AG04449 (cell line): ENCODE results near the gene LRRC4C.

Source experiments
- CTCF ChIA-PET: fragments of 350-600 bp; formaldehyde crosslinking; extraction: SDS; loops from one replicate; lab custom pipeline; 2021; ENCODE audit warnings: antibody characterized with exemption; lab: Yijun Ruan, JAX
- POLR2A ChIA-PET: fragments of 400-600, 350-600 bp; formaldehyde crosslinking; extraction: SDS; loops from one replicate; lab custom pipeline; 2020; ENCODE audit warnings: antibody characterized with exemption, inconsistent platforms; lab: Yijun Ruan, JAX
- DNase-seq: peaks from one replicate; pipeline ENCODE4 v3.0.0-alpha.2; 2010; ENCODE audit warnings: low read depth, low spot score
- H3K4me3 ChIP-seq: 2 replicates; pipeline ENCODE4 v1.5.1; 2011; ENCODE audit warnings: low read depth, mild to moderate bottlenecking, control low read depth, low read length
- TF ChIP-seq, protein P1 (sequence below): IDR thresholded peaks from one replicate; pipeline ENCODE4 v1.5.1; 2011; ENCODE audit warnings: mild to moderate bottlenecking, moderate library complexity, low read length, control low read depth, inconsistent platforms; ENCODE audit not compliant: insufficient read depth; ENCODE audit errors: missing control alignments

The LRRC4C gene

DNA sequence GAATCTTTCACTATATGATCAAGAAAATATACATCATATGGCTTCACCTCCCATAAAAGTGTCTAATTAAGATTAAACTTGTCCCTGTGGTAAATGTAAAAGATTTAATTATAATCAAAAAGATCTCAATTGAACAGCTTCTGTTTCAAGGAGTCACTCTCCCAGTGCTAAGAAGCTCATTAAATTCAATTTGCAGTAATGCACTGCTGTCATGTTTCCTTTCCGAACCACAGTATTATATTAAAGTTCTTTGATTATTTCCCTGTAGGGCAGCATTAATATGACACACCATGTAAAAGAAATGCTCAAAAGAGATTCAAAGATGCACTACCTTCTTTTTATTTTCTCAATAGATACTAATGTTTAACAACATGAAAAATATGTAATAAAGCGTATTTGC, 758.4 kb downstream of the LRRC4C start:
- DNase-seq = no peak
- POLR2A ChIA-PET = no interaction called here
- TF ChIP-seq, protein P1, sequence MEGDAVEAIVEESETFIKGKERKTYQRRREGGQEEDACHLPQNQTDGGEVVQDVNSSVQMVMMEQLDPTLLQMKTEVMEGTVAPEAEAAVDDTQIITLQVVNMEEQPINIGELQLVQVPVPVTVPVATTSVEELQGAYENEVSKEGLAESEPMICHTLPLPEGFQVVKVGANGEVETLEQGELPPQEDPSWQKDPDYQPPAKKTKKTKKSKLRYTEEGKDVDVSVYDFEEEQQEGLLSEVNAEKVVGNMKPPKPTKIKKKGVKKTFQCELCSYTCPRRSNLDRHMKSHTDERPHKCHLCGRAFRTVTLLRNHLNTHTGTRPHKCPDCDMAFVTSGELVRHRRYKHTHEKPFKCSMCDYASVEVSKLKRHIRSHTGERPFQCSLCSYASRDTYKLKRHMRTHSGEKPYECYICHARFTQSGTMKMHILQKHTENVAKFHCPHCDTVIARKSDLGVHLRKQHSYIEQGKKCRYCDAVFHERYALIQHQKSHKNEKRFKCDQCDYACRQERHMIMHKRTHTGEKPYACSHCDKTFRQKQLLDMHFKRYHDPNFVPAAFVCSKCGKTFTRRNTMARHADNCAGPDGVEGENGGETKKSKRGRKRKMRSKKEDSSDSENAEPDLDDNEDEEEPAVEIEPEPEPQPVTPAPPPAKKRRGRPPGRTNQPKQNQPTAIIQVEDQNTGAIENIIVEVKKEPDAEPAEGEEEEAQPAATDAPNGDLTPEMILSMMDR = no peak
- CTCF ChIA-PET = no interaction called here
- H3K4me3 ChIP-seq = no peak overlapping the region

DNA sequence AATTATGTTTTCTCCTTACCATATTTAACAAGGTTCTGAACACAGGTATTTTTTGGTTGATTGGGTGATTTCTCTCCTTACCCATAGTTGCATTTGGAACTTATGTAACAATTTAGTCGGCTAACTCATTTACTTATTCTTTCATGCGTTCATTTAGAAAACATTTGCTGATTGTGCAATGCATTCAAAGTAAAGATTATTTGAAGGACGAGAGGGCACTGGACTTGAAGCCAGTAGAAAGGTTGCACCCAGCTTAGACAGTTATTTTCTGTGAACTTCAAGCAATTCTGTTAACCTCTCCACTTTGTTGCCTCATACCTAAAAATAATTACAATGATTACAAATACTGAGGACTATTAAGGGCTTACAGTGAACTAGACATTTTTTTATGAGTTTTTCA, 769.6 kb downstream of the LRRC4C start:
- no peak for DNase-seq
- H3K4me3 ChIP-seq = no peak overlapping the region
- CTCF ChIA-PET = no interaction called here
- TF ChIP-seq, protein P1 = no peak
- POLR2A ChIA-PET = no interaction called here

DNA sequence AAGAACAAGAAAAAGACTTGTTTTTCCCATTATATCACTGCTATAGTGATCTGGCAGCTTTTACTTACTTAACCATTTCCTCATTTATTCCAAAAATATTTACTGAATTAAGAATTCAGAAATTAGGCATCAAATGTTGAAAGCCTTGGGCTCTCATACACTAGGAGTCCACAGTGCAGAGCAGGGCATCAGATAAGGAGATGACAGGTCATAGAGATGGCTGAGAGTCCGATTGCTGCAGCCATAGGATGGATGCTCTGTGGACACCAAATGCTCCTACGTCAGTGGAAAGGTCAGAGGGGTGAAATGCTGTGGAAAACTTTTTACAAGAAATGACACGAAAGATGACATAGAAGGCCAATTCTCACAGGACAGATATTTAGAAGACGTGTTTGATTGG, 771.1 kb downstream of the LRRC4C start:
- TF ChIP-seq, protein P1 = no peak
- POLR2A ChIA-PET = no interaction called here
- CTCF ChIA-PET = no interaction called here
- H3K4me3 ChIP-seq = no peak overlapping the region
- DNase-seq = no peak

DNA sequence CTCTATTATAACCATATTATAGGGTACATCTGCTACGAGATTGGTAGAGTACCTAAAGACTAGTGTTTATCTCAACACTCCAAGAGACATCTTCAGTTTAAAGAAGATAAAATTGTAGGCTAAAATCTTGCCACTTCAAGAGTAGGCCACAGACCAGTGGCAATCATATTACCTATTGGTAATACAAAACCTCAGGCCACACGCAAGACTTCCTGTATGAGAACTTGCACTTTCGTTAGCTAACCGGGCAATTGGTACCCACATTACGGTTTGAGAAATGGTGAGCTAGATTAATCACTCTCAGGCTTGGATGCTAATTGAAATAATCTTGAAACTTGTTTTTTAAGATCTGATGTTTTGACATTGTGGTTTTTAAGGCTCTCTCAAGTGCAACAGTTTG, 772.7 kb downstream of the LRRC4C start:
- POLR2A ChIA-PET = no interaction called here
- DNase-seq = no peak
- TF ChIP-seq, protein P1 = no peak
- CTCF ChIA-PET = no interaction called here
- no peak overlapping the region for H3K4me3 ChIP-seq

DNA sequence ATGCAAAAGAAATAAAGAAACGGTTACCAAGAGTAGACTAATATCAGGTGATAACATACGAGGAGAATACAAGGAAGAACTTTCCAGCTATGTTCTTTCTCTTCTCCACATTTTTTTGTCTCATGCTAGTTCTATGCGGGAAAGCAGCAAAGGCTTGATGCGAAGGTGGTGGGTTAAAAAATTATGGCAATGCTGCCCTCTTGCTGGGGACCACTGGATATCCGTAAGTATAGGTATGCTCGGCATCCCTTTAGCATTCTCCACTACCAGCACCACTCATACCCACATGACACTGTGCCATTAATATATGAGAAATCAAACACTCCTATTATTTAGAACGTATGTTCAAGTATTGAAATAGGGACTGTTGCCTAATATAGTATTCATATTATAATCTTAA, 776.4 kb downstream of the LRRC4C start:
- H3K4me3 ChIP-seq = no peak overlapping the region
- POLR2A ChIA-PET = no interaction called here
- no peak for DNase-seq
- CTCF ChIA-PET = no interaction called here
- TF ChIP-seq, protein P1 = no peak

DNA sequence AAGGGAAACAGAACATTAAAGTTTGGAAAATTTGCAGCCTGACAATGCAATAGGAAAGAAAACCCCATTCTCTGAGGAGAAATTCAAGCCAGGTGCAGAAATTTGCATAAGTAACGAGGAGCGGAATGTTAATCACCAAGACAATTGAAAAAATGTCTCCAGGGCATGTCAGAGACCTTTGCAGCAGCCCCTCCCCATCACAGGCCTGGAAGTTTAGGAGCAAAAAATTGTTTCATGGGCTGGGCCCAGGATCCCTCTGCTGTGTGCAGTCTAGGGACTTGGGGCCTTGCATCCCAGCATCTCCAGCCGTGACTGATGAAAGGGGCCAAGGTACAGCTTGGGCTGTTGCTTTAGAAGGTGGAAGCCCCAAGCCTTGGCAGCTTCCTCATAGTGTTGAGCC, 780.2 kb downstream of the LRRC4C start:
- ChIA-PET POLR2A (no interaction called here), CTCF (no interaction called here)
- no peak overlapping the region for H3K4me3 ChIP-seq
- DNase-seq = no peak
- TF ChIP-seq, protein P1 = no peak
